HG03520 (cell line): ENCODE results near the gene EGR4.

Source experiments
- ATAC-seq: cut with Tn5 transposase; IDR thresholded peaks from one replicate; pipeline ENCODE4 v1.9.1; 2021; ENCODE audit warnings: mild to moderate bottlenecking, moderate library complexity; ENCODE audit not compliant: unreplicated experiment

The EGR4 gene

GRCh38 chr2:73250872-73251846, 42.2 kb downstream of the EGR4 start:
- no peak for ATAC-seq

GRCh38 chr2:73249636-73250035, 43.7 kb downstream of the EGR4 start:
- no peak for ATAC-seq

GRCh38 chr2:73246850-73247249, 46.5 kb downstream of the EGR4 start:
- no peak for ATAC-seq

DNA sequence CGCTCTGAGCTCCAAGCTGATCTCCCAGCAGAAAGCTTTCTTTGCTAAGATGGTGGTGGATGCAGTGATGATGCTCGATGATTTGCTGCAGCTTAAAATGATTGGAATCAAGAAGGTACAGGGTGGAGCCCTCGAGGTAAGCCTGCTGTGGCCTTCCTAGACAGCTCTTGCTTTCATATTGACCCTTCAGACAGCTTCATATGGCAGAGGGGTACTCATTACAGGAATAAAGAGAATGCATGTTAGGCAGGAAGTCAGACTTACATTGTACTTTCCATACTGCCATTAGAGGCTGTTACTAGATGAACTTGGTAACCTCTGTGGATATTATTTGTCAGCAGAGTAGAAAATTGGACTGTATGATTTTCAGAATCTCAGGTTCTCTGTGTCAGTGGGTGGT, 48.8 kb downstream of the EGR4 start:
- ATAC-seq = no peak

DNA sequence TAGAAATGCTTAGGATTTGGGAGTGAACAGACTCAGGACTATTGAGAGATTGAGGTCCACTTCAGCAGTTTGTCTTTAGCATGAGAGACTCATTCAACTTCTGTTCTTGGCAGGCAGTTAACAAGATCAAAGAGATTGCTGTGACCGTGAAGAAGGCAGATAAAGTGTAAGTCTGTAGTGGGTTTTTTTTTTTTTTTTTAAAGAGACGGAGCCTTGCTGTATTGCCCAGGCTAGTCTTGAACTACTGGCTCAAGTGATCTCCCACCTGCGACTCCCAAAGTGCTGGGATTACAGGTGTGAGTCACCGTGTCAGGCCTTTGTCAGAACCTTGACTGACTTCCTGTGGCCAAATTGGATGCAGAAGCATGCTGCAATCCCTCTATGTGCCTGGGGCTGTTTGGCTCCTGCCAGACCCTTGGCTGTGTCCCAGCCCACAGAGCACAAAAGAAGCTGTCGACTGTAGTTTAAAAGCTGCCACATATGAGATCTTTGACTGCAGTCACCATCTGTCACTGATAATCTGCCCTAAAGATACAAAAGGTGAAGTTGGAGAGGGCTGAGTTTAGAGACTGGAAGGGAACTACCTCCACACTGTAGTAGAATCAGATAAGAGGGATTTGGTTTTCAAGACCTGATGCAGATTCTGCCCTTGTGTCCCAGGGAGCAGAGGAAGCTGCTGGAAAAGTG, 49.3 kb downstream of the EGR4 start:
- ATAC-seq = no peak
